CD14-positive monocyte (primary cell): ENCODE results near the gene HIPK3. TPM values are rescaled to one million over a fixed set of nuclear protein-coding genes. Genes with fewer than 3 reads are reported as not detected.
A peak's percentile ranks its signal among the peaks of the same experiment; 100 is the strongest.

Source experiments
- DNase-seq, 3 donors: peaks; one replicate each; pipeline ENCODE4 v3.0.0-alpha.2; 2011 to 2022
- H2AFZ ChIP-seq: 2 replicates; pipeline ENCODE4 v1.6.0; 2012; ENCODE audit warnings: mild to moderate bottlenecking, low read depth, low read length, inconsistent platforms; ENCODE audit not compliant: insufficient read depth, poor library complexity, severe bottlenecking
- H3K27ac ChIP-seq, 2 donors: 1 replicate in 1 of 2; 2 replicates in 1 of 2; pipeline ENCODE4 v1.5.1; 2012 to 2013; ENCODE audit warnings: low read length in 2 of 2, control low read depth in 1 of 2, inconsistent platforms in 1 of 2, low read depth in 1 of 2, mild to moderate bottlenecking in 1 of 2
- H3K27me3 ChIP-seq, 2 donors: one replicate each; pipeline versions ENCODE4 v1.6.0 to v1.6.1; 2011 to 2013; ENCODE audit warnings: low read length in 2 of 2; ENCODE audit not compliant: control insufficient read depth in 2 of 2, insufficient read depth in 2 of 2
- H3K36me3 ChIP-seq, 2 donors: replicated peaks in 1 of 2; 1 replicate in 1 of 2; 2 replicates in 1 of 2; pipeline versions ENCODE4 v1.5.1 to v1.6.1; 2012 to 2013; ENCODE audit warnings: low read length in 2 of 2, control low read depth in 1 of 2, inconsistent platforms in 1 of 2, mild to moderate bottlenecking in 1 of 2; ENCODE audit not compliant: insufficient read depth in 2 of 2, control insufficient read depth in 1 of 2
- H3K4me1 ChIP-seq, 2 donors: 1 replicate in 1 of 2; 2 replicates in 1 of 2; pipeline versions ENCODE4 v1.5.1 to v1.6.1; 2012 to 2013; ENCODE audit warnings: low read length in 2 of 2, control low read depth in 1 of 2, inconsistent platforms in 1 of 2, mild to moderate bottlenecking in 1 of 2, moderate library complexity in 1 of 2; ENCODE audit not compliant: insufficient read depth in 2 of 2, control insufficient read depth in 1 of 2
- H3K4me2 ChIP-seq: replicated peaks from 2 replicates; pipeline ENCODE3; 2012; ENCODE audit warnings: low read length, moderate library complexity, mild to moderate bottlenecking; ENCODE audit not compliant: poor library complexity, severe bottlenecking; ENCODE audit errors: extremely low read depth
- H3K4me3 ChIP-seq, 3 experiments: fragments of 200-600 bp in 1 of 3; sonication (generic) in 1 of 3; replicated peaks in 1 of 3; 1 replicate in 2 of 3; 2 replicates in 1 of 3; pipeline ENCODE4 v1.5.1; 2011 to 2013; ENCODE audit warnings: low read length in 3 of 3, mild to moderate bottlenecking in 3 of 3, control low read depth in 2 of 3, low read depth in 2 of 3, inconsistent platforms in 1 of 3, moderate library complexity in 1 of 3
- H3K79me2 ChIP-seq: 2 replicates; pipeline ENCODE4 v1.6.0; 2012; ENCODE audit warnings: mild to moderate bottlenecking, control low read depth, inconsistent platforms, low read length, moderate library complexity; ENCODE audit not compliant: insufficient read depth
- H3K9ac ChIP-seq: 2 replicates; pipeline ENCODE4 v1.6.0; 2017; ENCODE audit warnings: low read length, mild to moderate bottlenecking; ENCODE audit not compliant: insufficient read depth, poor library complexity, severe bottlenecking
- H3K9me3 ChIP-seq, 2 donors: replicated peaks in 1 of 2; 1 replicate in 1 of 2; 2 replicates in 1 of 2; pipeline versions ENCODE4 v1.5.1 to v1.6.1; 2012 to 2013; ENCODE audit warnings: low read length in 2 of 2, control low read depth in 1 of 2; ENCODE audit not compliant: control insufficient read depth in 1 of 2, insufficient read depth in 1 of 2
- H4K20me1 ChIP-seq: 2 replicates; pipeline ENCODE4 v1.6.0; 2012; ENCODE audit warnings: mild to moderate bottlenecking, low read length, control low read depth, moderate library complexity; ENCODE audit not compliant: insufficient read depth
- H3K27ac Mint-ChIP-seq, 7 donors: one replicate each; pipeline ENCODE4 v1.8.0; 2020; ENCODE audit warnings: mild to moderate bottlenecking in 7 of 7, mixed read lengths in 7 of 7, moderate library complexity in 6 of 7, inconsistent platforms in 2 of 7
- H3K27me3 Mint-ChIP-seq, 3 donors: one replicate each; pipeline ENCODE4 v1.8.0; 2021 to 2022; ENCODE audit warnings: low read depth in 3 of 3, mild to moderate bottlenecking in 3 of 3, mixed read lengths in 3 of 3, moderate library complexity in 3 of 3, inconsistent platforms in 1 of 3
- H3K36me3 Mint-ChIP-seq, 2 donors: one replicate each; pipeline ENCODE4 v1.8.0; 2020; ENCODE audit warnings: mixed read lengths in 2 of 2, inconsistent platforms in 1 of 2, mild to moderate bottlenecking in 1 of 2
- H3K4me1 Mint-ChIP-seq: one replicate; pipeline ENCODE4 v1.8.0; 2020; ENCODE audit warnings: mild to moderate bottlenecking, mixed read lengths
- H3K4me3 Mint-ChIP-seq, 2 donors: one replicate each; pipeline ENCODE4 v1.8.0; 2020; ENCODE audit warnings: mild to moderate bottlenecking in 2 of 2, mixed read lengths in 2 of 2, moderate library complexity in 1 of 2
- H3K9me3 Mint-ChIP-seq, 7 donors: one replicate each; pipeline ENCODE4 v1.8.0; 2020 to 2022; ENCODE audit warnings: mixed read lengths in 7 of 7, mild to moderate bottlenecking in 6 of 7, moderate library complexity in 6 of 7, inconsistent platforms in 2 of 7
- CTCF ChIP-seq: fragments of 200-600 bp; IDR thresholded peaks from one replicate; pipeline ENCODE4 v1.8.0; 2022; ENCODE audit warnings: antibody characterized with exemption, mild to moderate bottlenecking
- WGBS: methylation state at CpG from one replicate; pipeline ENCODE4 v1.1.5; 2013; ENCODE audit warnings: missing lambda C conversion rate; ENCODE audit not compliant: insufficient coverage; 5-methylcytosine and 5-hydroxymethylcytosine counted together
- intact Hi-C, 2 donors: fragments of 100-400 bp; cut with micrococcal nuclease; formaldehyde crosslinking; loops; one replicate each; pipeline versions ENCODE4 v1.15.0 to v1.15.1; 2023
- polyA plus RNA-seq, 3 donors: library from polyadenylated mRNA; depleted of rRNA in 1 of 3; unstranded in 2 of 3; stranded (reverse) in 1 of 3; fragments of 300-500 nt in 2 of 3; fragments of >200 nt in 1 of 3; fragmentation: Illumina TruSeq in 2 of 3; gene quantifications; 1 replicate in 2 of 3; 2 replicates in 1 of 3; pipeline ENCODE4 v1.2.3, GENCODE V29; 2012 to 2021

Gene HIPK3
- polyA plus RNA-seq, 3 donors: 62.0 to 68.6 (median 63.5) TPM

DNA sequence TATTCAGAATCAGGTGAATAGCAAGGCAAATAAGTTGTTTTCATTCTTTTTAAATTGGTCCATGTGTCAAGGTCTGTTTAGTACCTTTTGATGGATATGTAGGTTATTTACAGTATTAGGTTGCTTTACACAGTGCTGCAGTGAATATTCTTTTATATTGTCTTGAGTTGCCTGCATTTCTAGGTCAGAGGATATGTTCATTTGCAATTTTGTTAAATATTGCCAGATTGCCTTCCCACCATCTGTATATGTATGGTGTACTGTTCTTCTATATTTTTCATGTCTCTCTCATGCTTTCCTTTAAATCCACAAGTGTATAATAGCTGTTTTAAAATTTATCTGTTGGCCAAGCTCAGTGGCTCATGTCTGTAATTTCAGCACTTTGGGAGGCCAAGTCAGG is 24.6 kb downstream of the HIPK3 start:
- H3K27me3 Mint-ChIP-seq: no peaks in the 10 kb centered on the region
- peak overlapping the region in 4 of 7 donors; percentile 12 to 72 (median 34) for H3K27ac Mint-ChIP-seq
- H4K20me1 ChIP-seq: peaks cover 100% of the 10 kb centered on the region
- peaks cover 34% of the 10 kb centered on the region for H3K4me1 Mint-ChIP-seq
- H3K27ac ChIP-seq: no peak overlapping the region
- intact Hi-C loops: no loop called here
- H3K4me2 ChIP-seq: no peak overlapping the region
- H3K9me3 Mint-ChIP-seq: no peaks in the 10 kb centered on the region
- H3K4me1 ChIP-seq: peaks cover 0 to 6% of the 10 kb centered on the region in 2 donors
- peaks cover 8 to 11% of the 10 kb centered on the region in 2 donors for H3K36me3 ChIP-seq
- no peak overlapping the region for H3K4me3 ChIP-seq
- no peak overlapping the region for H3K4me3 Mint-ChIP-seq
- H3K79me2 ChIP-seq: peaks cover 100% of the 10 kb centered on the region
- no peak overlapping the region for H2AFZ ChIP-seq
- H3K36me3 Mint-ChIP-seq: peaks cover 8 to 22% of the 10 kb centered on the region in 2 donors
- H3K9me3 ChIP-seq: no peaks in the 10 kb centered on the region
- DNase-seq: no peak
- TF ChIP-seq CTCF: no peak
- H3K27me3 ChIP-seq: no peaks in the 10 kb centered on the region
- H3K9ac ChIP-seq: no peak overlapping the region

- Histone ChIP-seq H3K79me2 (peaks cover 100% of the 10 kb centered on the region), H3K9ac (no peak overlapping the region), H3K4me2 (no peak overlapping the region), H3K27ac (peak overlapping the region in 1 of 2 donors; percentile 37), H3K36me3 (peaks cover 24 to 42% of the 10 kb centered on the region in 2 donors), H3K27me3 (no peaks in the 10 kb centered on the region), H2AFZ (no peak overlapping the region), H3K4me1 (no peaks in the 10 kb centered on the region), H3K4me3 (no peak overlapping the region), H4K20me1 (peaks cover 100% of the 10 kb centered on the region), H3K9me3 (no peaks in the 10 kb centered on the region)
- H3K9me3 Mint-ChIP-seq: no peaks in the 10 kb centered on the region
- TF ChIP-seq CTCF: no peak
- 80% methylated on average over 1 of the region's 2 CpGs for WGBS
- no peak overlapping the region for H3K4me3 Mint-ChIP-seq
- intact Hi-C loops: no loop called here
- H3K27me3 Mint-ChIP-seq: no peaks in the 10 kb centered on the region
- no peak for DNase-seq
- H3K36me3 Mint-ChIP-seq: peaks cover 19 to 34% of the 10 kb centered on the region in 2 donors
- peaks cover 19% of the 10 kb centered on the region for H3K4me1 Mint-ChIP-seq
- peak overlapping the region in 1 of 7 donors; percentile 47 for H3K27ac Mint-ChIP-seq
These were observed 27.6 kb downstream of the HIPK3 start for GRCh38 chr11:33284818-33285217.
